Lung (tissue), 12 donors: Measurements from ENCODE around the gene TSBP1. TPM values are rescaled to one million over a fixed set of nuclear protein-coding genes. Genes with fewer than 3 reads are reported as not detected.

ENCODE experiments used
- ATAC-seq: fragments of 200-7000 bp; cut with Tn5 transposase; one replicate; pipeline ENCODE4 v1.9.1; 2020; ENCODE audit warnings: moderate number of reproducible peaks; ENCODE audit not compliant: insufficient read depth, low FRiP score
- DNase-seq, 3 donors: peaks; one replicate each; pipeline ENCODE4 v3.0.0-alpha.2; 2013 to 2017
- H3K27ac ChIP-seq, 2 donors: one replicate each; pipeline ENCODE4 v1.5.1; 2013; ENCODE audit warnings: mild to moderate bottlenecking in 2 of 2, moderate library complexity in 2 of 2, control low read depth in 1 of 2, inconsistent platforms in 1 of 2, low read depth in 1 of 2, low read length in 1 of 2
- H3K27me3 ChIP-seq, 3 donors: one replicate each; pipeline ENCODE4 v1.5.1; 2013; ENCODE audit warnings: low read length in 2 of 3; ENCODE audit not compliant: control insufficient read depth in 3 of 3, insufficient read depth in 3 of 3
- H3K36me3 ChIP-seq, 4 donors: one replicate each; pipeline ENCODE4 v1.5.1; 2013; ENCODE audit warnings: low read length in 4 of 4, mild to moderate bottlenecking in 1 of 4, moderate library complexity in 1 of 4; ENCODE audit not compliant: control insufficient read depth in 4 of 4, insufficient read depth in 4 of 4
- H3K4me1 ChIP-seq, 5 donors: one replicate each; pipeline ENCODE4 v1.5.1; 2013; ENCODE audit warnings: low read length in 5 of 5, mild to moderate bottlenecking in 2 of 5, moderate library complexity in 1 of 5; ENCODE audit not compliant: control insufficient read depth in 5 of 5, insufficient read depth in 5 of 5
- H3K4me3 ChIP-seq: one replicate; pipeline ENCODE4 v1.5.1; 2013; ENCODE audit warnings: mild to moderate bottlenecking, control low read depth, moderate library complexity
- H3K9ac ChIP-seq, 2 donors: one replicate each; pipeline ENCODE4 v1.5.1; 2013; ENCODE audit warnings: low read length in 2 of 2, control low read depth in 1 of 2; ENCODE audit not compliant: insufficient read depth in 1 of 2
- H3K9me3 ChIP-seq, 4 donors: one replicate each; pipeline ENCODE4 v1.5.1; 2013; ENCODE audit warnings: low read length in 3 of 4, mild to moderate bottlenecking in 1 of 4, moderate library complexity in 1 of 4; ENCODE audit not compliant: control insufficient read depth in 4 of 4, insufficient read depth in 3 of 4
- CTCF ChIP-seq: IDR thresholded peaks from 2 replicates; pipeline ENCODE4 v1.5.1; 2012; ENCODE audit warnings: mild to moderate bottlenecking; ENCODE audit errors: control extremely low read depth, extremely low read depth
- WGBS, 2 donors: extraction: QIAGEN DNeasy Blood & Tissue Kit; methylation state at CpG; one replicate each; pipeline ENCODE4 v1.1.7; 2013; 5-methylcytosine and 5-hydroxymethylcytosine counted together
- polyA plus RNA-seq, 2 donors: library from polyadenylated mRNA; stranded (reverse); fragments of 200-250 nt; gene quantifications; one replicate each; pipeline ENCODE4 v1.2.1, GENCODE V29; 2013
- total RNA-seq, 2 donors: library from RNA; depleted of rRNA in 1 of 2; stranded (reverse); fragments of >200 nt in 1 of 2; gene quantifications; one replicate each; pipeline ENCODE4 v1.2.1, GENCODE V29; 2014 to 2021
- donor health status: control.
- donor health status: control.
- donor health status: Bipolar disorder and iron deficiency.
- donor health status: healthy.
- donor health status: DM: yes; HTN: yes; CAD: no.

Gene TSBP1
- total and polyA plus RNA-seq, 4 donors: not detected

GRCh38 chr6:32386040-32386439, 14.3 kb upstream of the TSBP1 start:
- no peak overlapping the region for H3K4me3 ChIP-seq
- no peak for ATAC-seq
- H3K27ac ChIP-seq: no peak overlapping the region
- H3K9ac ChIP-seq: no peak overlapping the region
- no peak for DNase-seq
- H3K36me3 ChIP-seq: no peaks in the 10 kb centered on the region
- 86 to 97% methylated on average over 1 of the region's 1 CpG for WGBS, 2 donors
- no peak for TF ChIP-seq CTCF
- no peaks in the 10 kb centered on the region for H3K27me3 ChIP-seq
- H3K9me3 ChIP-seq: no peaks in the 10 kb centered on the region
- H3K4me1 ChIP-seq: peaks cover 0 to 4% (median 0%) of the 10 kb centered on the region in 5 donors

DNA sequence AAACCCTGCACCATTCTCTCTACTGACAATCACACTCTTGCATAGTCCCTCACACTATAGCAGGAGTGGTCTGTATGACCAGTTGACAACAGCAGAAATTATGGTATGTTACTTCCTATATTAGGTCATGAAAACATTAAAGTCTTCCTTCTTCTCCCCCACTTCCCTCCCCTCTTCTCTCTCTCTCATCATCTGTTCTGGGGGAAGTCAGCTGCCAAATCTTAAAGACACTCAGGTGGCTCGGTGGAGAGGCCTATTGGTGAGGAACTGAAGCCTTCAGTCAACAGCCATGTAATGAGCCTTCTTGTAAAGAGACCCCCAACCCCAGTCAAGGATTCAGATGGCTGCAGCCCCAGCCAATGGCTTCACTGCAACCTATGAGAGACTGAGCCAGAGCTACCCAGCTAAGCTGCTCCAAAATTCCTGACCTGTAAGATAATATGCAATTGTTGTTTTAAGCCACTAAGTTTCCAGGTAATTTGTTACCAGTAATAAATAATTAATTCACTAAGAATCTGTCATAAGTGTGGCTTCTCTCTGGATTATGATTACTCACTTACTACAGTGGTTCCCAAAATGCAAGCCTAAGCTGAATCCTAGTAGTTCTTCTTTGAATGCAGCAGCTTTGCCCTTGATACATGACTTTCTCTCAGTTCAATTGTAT, 11.2 kb upstream of the TSBP1 start:
- ATAC-seq: no peak
- no peak for TF ChIP-seq CTCF
- 18 to 29% methylated on average over 1 of the region's 1 CpG for WGBS, 2 donors
- Histone ChIP-seq H3K27ac (no peak overlapping the region), H3K9ac (no peak overlapping the region), H3K4me1 (peaks cover 0 to 2% (median 0%) of the 10 kb centered on the region in 5 donors), H3K9me3 (no peaks in the 10 kb centered on the region), H3K36me3 (no peaks in the 10 kb centered on the region), H3K4me3 (no peak overlapping the region), H3K27me3 (no peaks in the 10 kb centered on the region)
- DNase-seq: no peak

DNA sequence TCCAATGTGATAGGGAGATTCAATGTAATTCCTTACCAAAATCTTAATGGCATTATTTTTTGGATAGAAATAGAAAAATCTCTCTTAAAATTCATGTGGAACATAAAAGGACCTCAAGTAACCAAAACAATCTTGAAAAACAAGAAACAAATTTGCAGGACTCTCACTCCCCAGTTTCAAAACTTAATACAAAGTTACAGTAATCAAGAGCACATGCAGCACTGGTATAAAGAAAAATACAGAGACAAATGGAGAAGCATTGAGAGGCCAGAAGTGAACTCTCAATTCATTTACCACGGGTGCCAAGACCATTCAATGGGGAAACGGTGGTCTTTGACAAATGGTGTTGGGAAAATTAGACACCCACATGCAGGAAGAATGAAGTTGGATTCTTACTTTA, 7.8 kb upstream of the TSBP1 start:
- Histone ChIP-seq H3K27me3 (peaks cover 0 to 2% (median 0%) of the 10 kb centered on the region in 3 donors), H3K4me1 (no peaks in the 10 kb centered on the region), H3K9ac (no peak overlapping the region), H3K9me3 (no peaks in the 10 kb centered on the region), H3K27ac (no peak overlapping the region), H3K36me3 (peaks cover 0 to 6% (median 0%) of the 10 kb centered on the region in 4 donors), H3K4me3 (no peak overlapping the region)
- ATAC-seq (no peak), DNase-seq (no peak)
- 68 to 83% methylated on average over 2 of the region's 2 CpGs for WGBS, 2 donors
- no peak for TF ChIP-seq CTCF
